SU-DHL-6 (cell line): ENCODE results near the gene RHBDD3.

Source experiments
- EZH2phosphoT487 ChIP-seq: fragments of 200-600 bp; sonication (generic), shearing (Covaris generic); conservative IDR thresholded peaks from 2 replicates; pipeline ENCODE4 v1.6.1; 2018; ENCODE audit warnings: mild to moderate bottlenecking, antibody characterized with exemption, low read length, moderate library complexity, mixed read lengths
- TF ChIP-seq, protein P1 (sequence below): fragments of 200-600 bp; sonication (generic); IDR thresholded peaks from one replicate; pipeline ENCODE4 v1.5.1; 2017; ENCODE audit warnings: antibody characterized with exemption, mild to moderate bottlenecking, low read length, moderate library complexity; ENCODE audit not compliant: insufficient read depth, poor library complexity, severe bottlenecking

DNA sequence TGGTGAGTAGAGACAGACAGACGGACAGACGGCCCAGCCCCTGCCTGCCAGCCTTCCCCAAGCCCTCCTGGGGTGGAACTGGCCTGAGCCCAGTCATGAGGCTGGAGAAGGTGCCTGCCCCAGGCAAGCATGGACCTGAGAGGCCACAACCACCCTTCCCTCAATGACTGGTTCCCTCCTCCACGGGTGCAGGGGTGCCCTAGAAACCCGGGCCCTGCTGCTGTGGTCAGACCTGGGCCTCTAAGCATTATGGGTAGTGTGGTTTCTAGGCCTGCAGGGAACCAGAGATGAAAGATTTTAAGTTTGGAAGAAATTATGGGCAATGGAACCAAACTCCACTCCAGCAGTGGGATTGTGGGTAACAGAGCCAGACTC is 13.5 kb downstream of the RHBDD3 start:
- TF ChIP-seq, protein P1, sequence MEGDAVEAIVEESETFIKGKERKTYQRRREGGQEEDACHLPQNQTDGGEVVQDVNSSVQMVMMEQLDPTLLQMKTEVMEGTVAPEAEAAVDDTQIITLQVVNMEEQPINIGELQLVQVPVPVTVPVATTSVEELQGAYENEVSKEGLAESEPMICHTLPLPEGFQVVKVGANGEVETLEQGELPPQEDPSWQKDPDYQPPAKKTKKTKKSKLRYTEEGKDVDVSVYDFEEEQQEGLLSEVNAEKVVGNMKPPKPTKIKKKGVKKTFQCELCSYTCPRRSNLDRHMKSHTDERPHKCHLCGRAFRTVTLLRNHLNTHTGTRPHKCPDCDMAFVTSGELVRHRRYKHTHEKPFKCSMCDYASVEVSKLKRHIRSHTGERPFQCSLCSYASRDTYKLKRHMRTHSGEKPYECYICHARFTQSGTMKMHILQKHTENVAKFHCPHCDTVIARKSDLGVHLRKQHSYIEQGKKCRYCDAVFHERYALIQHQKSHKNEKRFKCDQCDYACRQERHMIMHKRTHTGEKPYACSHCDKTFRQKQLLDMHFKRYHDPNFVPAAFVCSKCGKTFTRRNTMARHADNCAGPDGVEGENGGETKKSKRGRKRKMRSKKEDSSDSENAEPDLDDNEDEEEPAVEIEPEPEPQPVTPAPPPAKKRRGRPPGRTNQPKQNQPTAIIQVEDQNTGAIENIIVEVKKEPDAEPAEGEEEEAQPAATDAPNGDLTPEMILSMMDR, result no peak
- TF ChIP-seq EZH2phosphoT487, result no peak
